GM12865 (cell line): ENCODE results near the gene HES1.

Experiments used
- DNase-seq: peaks from one replicate; pipeline ENCODE4 v3.0.0; 2010; ENCODE audit warnings: low read depth
- H3K4me3 ChIP-seq: 2 replicates; pipeline ENCODE4 v1.5.1; 2011; ENCODE audit warnings: mild to moderate bottlenecking, low read depth, low read length, control low read depth
- CTCF ChIP-seq: IDR thresholded peaks from 2 replicates; pipeline ENCODE4 v1.5.1; 2011; ENCODE audit warnings: low read length, control low read depth, low read depth, inconsistent platforms; ENCODE audit not compliant: insufficient read depth; ENCODE audit errors: missing control alignments

HES1 gene

GRCh38 chr3:194184265-194184751, 48.4 kb downstream of the HES1 start:
- no peak for DNase-seq
- no peak overlapping the region for H3K4me3 ChIP-seq
- no peak for TF ChIP-seq CTCF

GRCh38 chr3:194184801-194185200, 48.9 kb downstream of the HES1 start:
- no peak for DNase-seq
- no peak overlapping the region for H3K4me3 ChIP-seq
- no peak for TF ChIP-seq CTCF

GRCh38 chr3:194185221-194185620, 49.3 kb downstream of the HES1 start:
- TF ChIP-seq CTCF = no peak
- no peak for DNase-seq
- H3K4me3 ChIP-seq = no peak overlapping the region

GRCh38 chr3:194187233-194187944, 51.4 kb downstream of the HES1 start:
- no peak overlapping the region for H3K4me3 ChIP-seq
- no peak for DNase-seq
- TF ChIP-seq CTCF = no peak
